Kidney (tissue), 14 donors: Measurements from ENCODE around the gene COLEC12. TPM values are rescaled to one million over a fixed set of nuclear protein-coding genes. Genes with fewer than 3 reads are reported as not detected.

ENCODE experiments used
- DNase-seq, 5 donors: peaks; one replicate each; pipeline ENCODE4 v3.0.0-alpha.2; 2013 to 2020
- FAIRE-seq: peaks from 2 replicates; lab custom pipeline; 2012; peaks lifted over from hg19 to GRCh38; lab: Jason Lieb, UNC
- H3K27ac ChIP-seq, 2 donors: one replicate each; pipeline ENCODE4 v1.7.0; 2013; ENCODE audit warnings: low read depth in 2 of 2, low read length in 2 of 2, inconsistent platforms in 1 of 2
- H3K27me3 ChIP-seq: one replicate; pipeline ENCODE4 v1.7.1; 2013; ENCODE audit warnings: low read length, inconsistent platforms; ENCODE audit not compliant: control insufficient read depth, insufficient read depth
- H3K36me3 ChIP-seq, 3 donors: one replicate each; pipeline versions ENCODE4 v1.7.0 to v1.7.1; 2013; ENCODE audit warnings: low read length in 3 of 3, control low read depth in 1 of 3, inconsistent platforms in 1 of 3; ENCODE audit not compliant: insufficient read depth in 3 of 3, control insufficient read depth in 2 of 3
- H3K4me1 ChIP-seq, 3 donors: one replicate each; pipeline versions ENCODE4 v1.7.0 to v1.7.1; 2013; ENCODE audit warnings: low read length in 3 of 3, inconsistent platforms in 1 of 3, low read depth in 1 of 3; ENCODE audit not compliant: control insufficient read depth in 2 of 3, insufficient read depth in 2 of 3
- H3K4me3 ChIP-seq, 3 donors: one replicate each; pipeline versions ENCODE4 v1.7.0 to v1.8.1; 2013; ENCODE audit warnings: low read length in 3 of 3, control low read depth in 1 of 3, inconsistent platforms in 1 of 3
- H3K9ac ChIP-seq, 3 donors: one replicate each; pipeline versions ENCODE4 v1.7.0 to v1.7.1; 2013; ENCODE audit warnings: low read length in 3 of 3, control low read depth in 1 of 3, inconsistent platforms in 1 of 3
- H3K9me3 ChIP-seq, 3 donors: one replicate each; pipeline versions ENCODE4 v1.7.0 to v1.7.1; 2013; ENCODE audit warnings: low read length in 3 of 3, control low read depth in 1 of 3, inconsistent platforms in 1 of 3; ENCODE audit not compliant: control insufficient read depth in 2 of 3, insufficient read depth in 1 of 3
- intact Hi-C: fragments of 100-400 bp; cut with DNase I; formaldehyde crosslinking; loops from one replicate; pipeline ENCODE4 v1.11.1; 2022
- polyA plus RNA-seq: library from polyadenylated mRNA; stranded (reverse); fragments of 350-450 nt; fragmentation: Illumina TruSeq; extraction: RNeasy Lipid Tissue Mini Kit (QIAGEN cat#74804); gene quantifications from one replicate; pipeline ENCODE4 v1.2.3, GENCODE V29; 2014; ENCODE audit warnings: low read depth, low replicate concordance; ENCODE audit not compliant: insufficient read depth
- total RNA-seq: library from RNA; stranded (reverse); fragmentation: NEBNext Ultra II Directional; extraction: Animal tissue kit (Norgen Biotek cat#: 25700); gene quantifications from one replicate; pipeline ENCODE4 v1.2.1, GENCODE V29; 2021
- TF ChIP-seq, protein P1 (sequence below): IDR thresholded peaks from 3 replicates; pipeline ENCODE4 v1.5.1; 2012; ENCODE audit warnings: mild to moderate bottlenecking, moderate library complexity, borderline replicate concordance; ENCODE audit not compliant: insufficient read depth; ENCODE audit errors: extremely low read depth
- donor health status: control.
- donor health status: control.
- donor health status: control.
- donor health status: control.
- donor health status: control.
- donor health status: DM: yes; HTN: yes; CAD: no.
- donor health status: Normal renal cell carcinoma (clear cell type).

COLEC12 gene
- total and polyA plus RNA-seq, 2 donors from 2014 or later = 1.3 to 7.4 TPM

GRCh38 chr18:427005-427404, 73.5 kb downstream of the COLEC12 start:
- DNase-seq = peak in 1 of 5 donors; percentile 39
- TF ChIP-seq, protein P1, sequence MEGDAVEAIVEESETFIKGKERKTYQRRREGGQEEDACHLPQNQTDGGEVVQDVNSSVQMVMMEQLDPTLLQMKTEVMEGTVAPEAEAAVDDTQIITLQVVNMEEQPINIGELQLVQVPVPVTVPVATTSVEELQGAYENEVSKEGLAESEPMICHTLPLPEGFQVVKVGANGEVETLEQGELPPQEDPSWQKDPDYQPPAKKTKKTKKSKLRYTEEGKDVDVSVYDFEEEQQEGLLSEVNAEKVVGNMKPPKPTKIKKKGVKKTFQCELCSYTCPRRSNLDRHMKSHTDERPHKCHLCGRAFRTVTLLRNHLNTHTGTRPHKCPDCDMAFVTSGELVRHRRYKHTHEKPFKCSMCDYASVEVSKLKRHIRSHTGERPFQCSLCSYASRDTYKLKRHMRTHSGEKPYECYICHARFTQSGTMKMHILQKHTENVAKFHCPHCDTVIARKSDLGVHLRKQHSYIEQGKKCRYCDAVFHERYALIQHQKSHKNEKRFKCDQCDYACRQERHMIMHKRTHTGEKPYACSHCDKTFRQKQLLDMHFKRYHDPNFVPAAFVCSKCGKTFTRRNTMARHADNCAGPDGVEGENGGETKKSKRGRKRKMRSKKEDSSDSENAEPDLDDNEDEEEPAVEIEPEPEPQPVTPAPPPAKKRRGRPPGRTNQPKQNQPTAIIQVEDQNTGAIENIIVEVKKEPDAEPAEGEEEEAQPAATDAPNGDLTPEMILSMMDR = no peak
- H3K4me1 ChIP-seq = peaks cover 2 to 8% (median 3%) of the 10 kb centered on the region in 3 donors
- H3K4me3 ChIP-seq = no peak overlapping the region
- H3K36me3 ChIP-seq = no peaks in the 10 kb centered on the region
- H3K27me3 ChIP-seq = no peaks in the 10 kb centered on the region
- no peak overlapping the region for H3K27ac ChIP-seq
- intact Hi-C loops = no loop called here
- no peaks in the 10 kb centered on the region for H3K9me3 ChIP-seq
- H3K9ac ChIP-seq = no peak overlapping the region
- no peak for FAIRE-seq

DNA sequence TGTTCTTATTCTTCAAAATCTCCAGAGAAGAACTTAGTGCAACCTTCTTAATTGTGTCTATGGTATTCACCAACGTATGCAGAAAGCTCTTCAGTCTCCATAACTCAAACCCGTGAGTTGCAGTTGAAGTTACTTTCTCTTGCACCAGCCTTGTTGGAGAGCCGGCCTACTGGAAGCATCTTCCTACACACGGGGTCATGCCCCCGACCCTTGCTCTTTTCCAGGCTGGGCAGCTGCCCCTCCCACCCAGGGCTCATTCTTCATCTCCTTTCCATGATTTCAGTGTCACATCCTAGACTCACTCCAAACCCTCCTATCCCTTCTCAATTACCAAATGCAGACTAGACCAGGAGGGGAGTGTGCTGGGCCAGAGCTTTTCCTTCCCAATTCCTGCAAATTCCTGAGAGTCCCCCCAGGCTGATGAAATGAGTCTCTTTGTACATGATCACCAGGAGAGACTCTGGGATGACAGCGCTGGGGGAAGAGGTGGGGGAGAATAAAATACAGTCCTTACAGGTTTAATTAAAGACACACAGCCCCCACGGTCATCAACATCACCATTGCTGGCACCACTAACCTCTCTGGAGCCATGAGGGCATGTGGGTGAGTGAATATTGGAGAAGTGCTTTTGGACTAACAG, 75.3 kb downstream of the COLEC12 start:
- TF ChIP-seq, protein P1 = no peak
- no peak overlapping the region for H3K9ac ChIP-seq
- peaks cover 2 to 14% (median 3%) of the 10 kb centered on the region in 3 donors for H3K4me1 ChIP-seq
- intact Hi-C loops = no loop called here
- FAIRE-seq (no peak), DNase-seq (peak in 3 of 5 donors; percentile 30 to 60 (median 34))
- no peaks in the 10 kb centered on the region for H3K9me3 ChIP-seq
- no peaks in the 10 kb centered on the region for H3K27me3 ChIP-seq
- no peaks in the 10 kb centered on the region for H3K36me3 ChIP-seq
- no peak overlapping the region for H3K27ac ChIP-seq
- H3K4me3 ChIP-seq = no peak overlapping the region

- TF ChIP-seq, protein P1 = no peak
- intact Hi-C loops = no loop called here
- Histone ChIP-seq H3K4me1 (peaks cover 2 to 14% (median 3%) of the 10 kb centered on the region in 3 donors), H3K27ac (peak overlapping the region in 1 of 2 donors; percentile 45), H3K9me3 (no peaks in the 10 kb centered on the region), H3K4me3 (no peak overlapping the region), H3K9ac (no peak overlapping the region), H3K27me3 (no peaks in the 10 kb centered on the region), H3K36me3 (no peaks in the 10 kb centered on the region)
- peak in 2 of 5 donors; percentile 27 to 50 for DNase-seq
- no peak for FAIRE-seq
Measured at GRCh38 chr18:424668-425067, 75.8 kb downstream of the COLEC12 start.
